ENCODE measurements around the gene SNORC.

DNA sequence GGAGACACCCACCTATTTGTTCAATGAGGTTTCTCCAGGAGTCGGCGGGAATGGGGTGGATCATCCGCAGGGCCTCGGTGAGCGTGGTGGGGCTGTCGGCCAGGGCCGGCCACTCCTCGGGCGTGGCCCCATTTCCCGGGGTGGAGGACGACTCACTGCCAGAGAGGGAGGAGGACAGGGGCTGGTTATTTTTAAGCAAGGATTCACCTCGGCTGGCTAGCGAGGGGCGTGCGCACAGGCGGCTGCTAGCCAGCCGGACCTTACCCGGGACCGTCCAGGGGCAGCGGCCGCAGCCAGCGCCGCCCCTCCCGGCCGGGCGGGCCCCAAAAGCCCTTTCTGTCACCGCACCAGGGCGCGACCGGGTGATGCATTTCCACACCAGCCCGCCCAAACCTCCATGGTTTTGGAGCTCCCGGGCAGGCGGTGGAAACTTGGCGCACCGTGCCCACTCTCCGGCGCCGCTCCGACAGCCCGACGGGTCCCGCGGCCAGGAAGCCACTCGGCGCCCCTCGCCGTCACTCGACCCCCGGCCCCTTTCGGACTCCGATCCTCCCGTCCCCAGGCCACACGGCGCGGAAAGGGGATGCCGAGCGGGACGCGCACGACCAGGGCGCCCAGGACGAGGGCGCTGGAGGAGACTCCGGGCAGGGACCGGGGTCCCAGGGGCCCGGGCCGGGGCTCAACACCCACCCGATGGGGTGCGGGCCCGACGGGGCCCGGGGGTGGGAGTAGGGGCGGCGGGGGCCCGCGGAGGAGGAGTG lies 57.1 kb downstream of the SNORC start:
- TF ChIP-seq SRSF7 (optimal IDR thresholded peaks at IDR 0.05; ENCODE audit: low read depth, low read length) (no peak), TAF15 (IDR thresholded peaks at IDR 0.05; ENCODE audit: low read depth, low read length) (no peak), JUNB (CRISPR knock-in tag; conservative IDR thresholded peaks at IDR 0.05) (no peak), JUN (IDR thresholded peaks at IDR 0.05; ENCODE audit: borderline replicate concordance, low read depth, low read length) (no peak), JUN (CRISPR knock-in tag; IDR thresholded peaks at IDR 0.05; ENCODE audit: borderline replicate concordance) (no peak), POLR2G (IDR thresholded peaks at IDR 0.05; ENCODE audit: low read depth, low read length) (no peak), L3MBTL2 (IDR thresholded peaks at IDR 0.05) (no peak), SAFB2 (IDR thresholded peaks at IDR 0.05; ENCODE audit: borderline replicate concordance, low read depth, low read length, severe bottlenecking) (no peak)
- TF ChIP-seq, protein P1, sequence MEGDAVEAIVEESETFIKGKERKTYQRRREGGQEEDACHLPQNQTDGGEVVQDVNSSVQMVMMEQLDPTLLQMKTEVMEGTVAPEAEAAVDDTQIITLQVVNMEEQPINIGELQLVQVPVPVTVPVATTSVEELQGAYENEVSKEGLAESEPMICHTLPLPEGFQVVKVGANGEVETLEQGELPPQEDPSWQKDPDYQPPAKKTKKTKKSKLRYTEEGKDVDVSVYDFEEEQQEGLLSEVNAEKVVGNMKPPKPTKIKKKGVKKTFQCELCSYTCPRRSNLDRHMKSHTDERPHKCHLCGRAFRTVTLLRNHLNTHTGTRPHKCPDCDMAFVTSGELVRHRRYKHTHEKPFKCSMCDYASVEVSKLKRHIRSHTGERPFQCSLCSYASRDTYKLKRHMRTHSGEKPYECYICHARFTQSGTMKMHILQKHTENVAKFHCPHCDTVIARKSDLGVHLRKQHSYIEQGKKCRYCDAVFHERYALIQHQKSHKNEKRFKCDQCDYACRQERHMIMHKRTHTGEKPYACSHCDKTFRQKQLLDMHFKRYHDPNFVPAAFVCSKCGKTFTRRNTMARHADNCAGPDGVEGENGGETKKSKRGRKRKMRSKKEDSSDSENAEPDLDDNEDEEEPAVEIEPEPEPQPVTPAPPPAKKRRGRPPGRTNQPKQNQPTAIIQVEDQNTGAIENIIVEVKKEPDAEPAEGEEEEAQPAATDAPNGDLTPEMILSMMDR (IDR thresholded peaks at IDR 0.05 in 2 of 3, conservative IDR thresholded peaks at IDR 0.05 in 1 of 3; ENCODE audit: insufficient read depth in 2 of 3, low read depth in 1 of 3, low read length in 3 of 3) = no peak
- TF ChIP-seq, protein P2, sequence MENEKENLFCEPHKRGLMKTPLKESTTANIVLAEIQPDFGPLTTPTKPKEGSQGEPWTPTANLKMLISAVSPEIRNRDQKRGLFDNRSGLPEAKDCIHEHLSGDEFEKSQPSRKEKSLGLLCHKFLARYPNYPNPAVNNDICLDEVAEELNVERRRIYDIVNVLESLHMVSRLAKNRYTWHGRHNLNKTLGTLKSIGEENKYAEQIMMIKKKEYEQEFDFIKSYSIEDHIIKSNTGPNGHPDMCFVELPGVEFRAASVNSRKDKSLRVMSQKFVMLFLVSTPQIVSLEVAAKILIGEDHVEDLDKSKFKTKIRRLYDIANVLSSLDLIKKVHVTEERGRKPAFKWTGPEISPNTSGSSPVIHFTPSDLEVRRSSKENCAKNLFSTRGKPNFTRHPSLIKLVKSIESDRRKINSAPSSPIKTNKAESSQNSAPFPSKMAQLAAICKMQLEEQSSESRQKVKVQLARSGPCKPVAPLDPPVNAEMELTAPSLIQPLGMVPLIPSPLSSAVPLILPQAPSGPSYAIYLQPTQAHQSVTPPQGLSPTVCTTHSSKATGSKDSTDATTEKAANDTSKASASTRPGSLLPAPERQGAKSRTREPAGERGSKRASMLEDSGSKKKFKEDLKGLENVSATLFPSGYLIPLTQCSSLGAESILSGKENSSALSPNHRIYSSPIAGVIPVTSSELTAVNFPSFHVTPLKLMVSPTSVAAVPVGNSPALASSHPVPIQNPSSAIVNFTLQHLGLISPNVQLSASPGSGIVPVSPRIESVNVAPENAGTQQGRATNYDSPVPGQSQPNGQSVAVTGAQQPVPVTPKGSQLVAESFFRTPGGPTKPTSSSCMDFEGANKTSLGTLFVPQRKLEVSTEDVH (IDR thresholded peaks at IDR 0.05; ENCODE audit: low read depth, partially characterized antibody) = no peak
